GM12872 (cell line): Measurements from ENCODE around the gene HRH4.

Experiments
- CTCF ChIP-seq: IDR thresholded peaks from 3 replicates; pipeline ENCODE4 v1.5.1; 2011; ENCODE audit warnings: low read depth, mild to moderate bottlenecking, low read length, moderate library complexity; ENCODE audit not compliant: insufficient read depth

The HRH4 gene

GRCh38 chr18:24479371-24479770 lies 18.9 kb downstream of the HRH4 start:
- TF ChIP-seq CTCF: no peak

- no peak for TF ChIP-seq CTCF
These were observed 22.4 kb downstream of the HRH4 start for GRCh38 chr18:24482821-24483220.

- no peak for TF ChIP-seq CTCF
These were observed 25.2 kb downstream of the HRH4 start for GRCh38 chr18:24485681-24486080.

GRCh38 chr18:24486684-24487083 lies 26.2 kb downstream of the HRH4 start:
- TF ChIP-seq CTCF: no peak

GRCh38 chr18:24488824-24489493 lies 28.5 kb downstream of the HRH4 start:
- peak; percentile 59; the same call in 2 of the 3 replicates for TF ChIP-seq CTCF

GRCh38 chr18:24490539-24490938 lies 30.1 kb downstream of the HRH4 start:
- no peak for TF ChIP-seq CTCF

GRCh38 chr18:24491927-24492834 lies 31.7 kb downstream of the HRH4 start:
- no peak for TF ChIP-seq CTCF
